Measurements from ENCODE around the gene AP3B1. TPM values are rescaled to one million over a fixed set of nuclear protein-coding genes. Genes with fewer than 3 reads are reported as not detected.

Gene AP3B1
- polyA plus RNA-seq, 1 of the 3 experiments (the other 2 are of a cell fraction): 18.0 TPM

- no peaks in the 10 kb centered on the region for H3K9me2 ChIP-seq
- WGBS (ENCODE audit: low lambda C conversion rate): 73% methylated on average over 1 of the region's 1 CpG
- H3K27me3 ChIP-seq (ENCODE audit: insufficient read depth): no peaks in the 10 kb centered on the region
- ChIA-PET CTCF (no interaction called here), POLR2A (no interaction called here)
- no peaks in the 10 kb centered on the region for H3F3A ChIP-seq (replicated peaks; ENCODE audit: insufficient read depth)
- H3K4me3 ChIP-seq (ENCODE audit: low read depth in 2 of 2, low read length in 1 of 2): no peak overlapping the region
- TF ChIP-seq MXI1 (IDR thresholded peaks at IDR 0.05; ENCODE audit: low read depth, low read length) (no peak), USF2 (IDR thresholded peaks at IDR 0.05; ENCODE audit: borderline replicate concordance, low read depth, low read length) (no peak), NRF1 (IDR thresholded peaks at IDR 0.05; ENCODE audit: low read depth, low read length) (no peak), TAF1 (IDR thresholded peaks at IDR 0.05; ENCODE audit: borderline replicate concordance, low read depth, low read length) (no peak), RFX5 (IDR thresholded peaks at IDR 0.05; ENCODE audit: low read length) (no peak), REST (IDR thresholded peaks at IDR 0.05; ENCODE audit: low read depth, low read length) (no peak), TCF12 (IDR thresholded peaks at IDR 0.05) (no peak), IRF3 (IDR thresholded peaks at IDR 0.05; ENCODE audit: low read depth, low read length) (no peak)
- no peaks in the 10 kb centered on the region for H3K36me3 ChIP-seq (replicated peaks in 1 of 2; ENCODE audit: control insufficient read depth in 1 of 2, insufficient read depth in 2 of 2, low read length in 1 of 2)
- H3K4me1 ChIP-seq (ENCODE audit: control insufficient read depth in 1 of 2, insufficient read depth in 2 of 2, low read depth in 1 of 2, low read length in 1 of 2): no peaks in the 10 kb centered on the region; a peak in 1 of 4 replicates
- no peak for DNase-seq
- no peak overlapping the region for H2AFZ ChIP-seq (ENCODE audit: low read depth)
- no peaks in the 10 kb centered on the region for H3K9me3 ChIP-seq
- no peak overlapping the region for H3K9ac ChIP-seq
- no peaks in the 10 kb centered on the region for H3K79me2 ChIP-seq (ENCODE audit: insufficient read depth)
- H3K4me2 ChIP-seq: no peak overlapping the region
- no peaks in the 10 kb centered on the region for H4K20me1 ChIP-seq (ENCODE audit: insufficient read depth)
- no peak overlapping the region for H3K27ac ChIP-seq (ENCODE audit: low read depth in 2 of 2, low read length in 1 of 2)
Observed at GRCh38 chr5:78308703-78309102, 14.2 kb upstream of the AP3B1 start.

- TF ChIP-seq ZBTB33 (IDR thresholded peaks at IDR 0.05; ENCODE audit: borderline replicate concordance, low read depth) (no peak), CTCF (IDR thresholded peaks at IDR 0.05) (peak; percentile 33)
- Histone ChIP-seq H3K9me2 (no peaks in the 10 kb centered on the region), H3K27ac (ENCODE audit: low read depth in 2 of 2, low read length in 1 of 2) (no peak overlapping the region), H2AFZ (ENCODE audit: low read depth) (no peak overlapping the region), H3K4me1 (ENCODE audit: control insufficient read depth in 1 of 2, insufficient read depth in 2 of 2, low read depth in 1 of 2, low read length in 1 of 2) (peaks cover 0 to 3% of the 10 kb centered on the region in 2 experiments; a peak in 1 of 4 replicates), H3K9ac (no peak overlapping the region), H3K9me3 (no peaks in the 10 kb centered on the region), H3K4me2 (no peak overlapping the region), H3K4me3 (ENCODE audit: low read depth in 2 of 2, low read length in 1 of 2) (no peak overlapping the region), H3K36me3 (replicated peaks in 1 of 2; ENCODE audit: control insufficient read depth in 1 of 2, insufficient read depth in 2 of 2, low read length in 1 of 2) (no peaks in the 10 kb centered on the region), H3K27me3 (ENCODE audit: insufficient read depth) (no peaks in the 10 kb centered on the region), H3F3A (replicated peaks; ENCODE audit: insufficient read depth) (peaks cover 8% of the 10 kb centered on the region), H3K79me2 (ENCODE audit: insufficient read depth) (no peaks in the 10 kb centered on the region), H4K20me1 (ENCODE audit: insufficient read depth) (no peaks in the 10 kb centered on the region)
- 68% methylated on average over 1 of the region's 2 CpGs for WGBS (ENCODE audit: low lambda C conversion rate)
- CTCF ChIA-PET: interaction anchor here (0.6 to 1.0 kb wide), 3 partner anchors 32 to 665 kb away, joined by 3 read pairs; no protein-coding TSS in a partner anchor
- DNase-seq: no peak
- POLR2A ChIA-PET: no interaction called here
Observed at GRCh38 chr5:78300464-78301045, 6.1 kb upstream of the AP3B1 start.
